HepG2 (cell line): ENCODE results near the gene TBRG4. TPM values are rescaled to one million over a fixed set of nuclear protein-coding genes. Genes with fewer than 3 reads are reported as not detected.

Source experiments
- ATAC-seq: fragments of 200-7000 bp; cut with Tn5 transposase; 3 replicates; pipeline ENCODE4 v1.9.1; 2020; ENCODE audit warnings: mild to moderate bottlenecking, moderate library complexity
- BruUV-seq: library from RNA; stranded (reverse); fragments of 400-500 nt; replicated peaks from 2 replicates; lab custom pipeline; 2021; lab: Mats Ljungman, UMichigan
- CTCF ChIA-PET: fragments of 300-600 bp; formaldehyde crosslinking; extraction: SDS; loops from one replicate; lab custom pipeline; 2021; ENCODE audit warnings: low total read pairs, inconsistent platforms, low intra/inter-chr PET ratio; lab: Yijun Ruan, JAX
- POLR2A ChIA-PET: fragments of 350-600 bp; sonication (Branson Sonifier 250); formaldehyde crosslinking; loops from one replicate; lab custom pipeline; 2020; ENCODE audit warnings: antibody characterized with exemption, inconsistent platforms; lab: Yijun Ruan, JAX
- DNase-seq: peaks from one replicate; pipeline ENCODE4 v3.0.0-alpha.2; 2015; ENCODE audit warnings: low spot score
- FAIRE-seq: peaks from 3 replicates; lab custom pipeline; 2011; peaks lifted over from hg19 to GRCh38; lab: Jason Lieb, UNC
- H2AFZ ChIP-seq: one replicate; pipeline ENCODE4 v1.6.1; 2011; ENCODE audit warnings: low read length, inconsistent platforms
- H3K27ac ChIP-seq: fragments of 300-600 bp; 3 replicates; pipeline ENCODE4 v1.8.0; 2011; ENCODE audit warnings: mixed run types, mild to moderate bottlenecking, mixed read lengths, low read length, inconsistent platforms; ENCODE audit not compliant: insufficient read depth; ENCODE audit errors: extremely low read length
- H3K27me3 ChIP-seq, 2 experiments: fragments of 200-600 bp in 1 of 2; 2 replicates in 1 of 2; 3 replicates in 1 of 2; pipeline versions ENCODE4 v1.6.0 to v1.8.0; 2011; ENCODE audit warnings: low read length in 2 of 2, mild to moderate bottlenecking in 2 of 2, moderate library complexity in 2 of 2, inconsistent platforms in 1 of 2; ENCODE audit not compliant: insufficient read depth in 2 of 2, control insufficient read depth in 1 of 2
- H3K36me3 ChIP-seq, 2 experiments: fragments of 200-600 bp in 1 of 2; replicated peaks in 1 of 2; 2 replicates in 1 of 2; 3 replicates in 1 of 2; pipeline versions ENCODE4 v1.5.1 to v1.8.0; 2011; ENCODE audit warnings: low read length in 2 of 2, inconsistent platforms in 1 of 2; ENCODE audit not compliant: insufficient read depth in 2 of 2, control insufficient read depth in 1 of 2
- H3K4me1 ChIP-seq: 2 replicates; pipeline ENCODE4 v1.5.1; 2012; ENCODE audit warnings: low read length, inconsistent platforms; ENCODE audit not compliant: insufficient read depth
- H3K4me2 ChIP-seq: 2 replicates; pipeline ENCODE4 v1.6.0; 2011; ENCODE audit warnings: low read depth, low read length, inconsistent platforms
- H3K4me3 ChIP-seq, 3 experiments: fragments of 200-600 bp in 1 of 3; sonication (generic), shearing (Covaris generic) in 1 of 3; replicated peaks in 1 of 3; 2 replicates each; pipeline ENCODE4 v1.5.1; 2011 to 2016; ENCODE audit warnings: low read length in 3 of 3, inconsistent platforms in 2 of 3, low read depth in 2 of 3, mild to moderate bottlenecking in 2 of 3, control low read depth in 1 of 3, mixed read lengths in 1 of 3; ENCODE audit not compliant: insufficient read depth in 1 of 3
- H3K79me2 ChIP-seq: one replicate; pipeline ENCODE4 v1.6.1; 2011; ENCODE audit warnings: low read length, inconsistent platforms; ENCODE audit not compliant: insufficient read depth
- H3K9ac ChIP-seq: 2 replicates; pipeline ENCODE4 v1.6.0; 2011; ENCODE audit warnings: mild to moderate bottlenecking, low read depth, low read length, inconsistent platforms; ENCODE audit not compliant: insufficient read depth
- H3K9me3 ChIP-seq: 2 replicates; pipeline ENCODE4 v1.5.1; 2012; ENCODE audit warnings: mild to moderate bottlenecking, low read length
- H4K20me1 ChIP-seq: 2 replicates; pipeline ENCODE4 v1.6.0; 2011; ENCODE audit warnings: inconsistent platforms, mild to moderate bottlenecking, low read length, moderate library complexity; ENCODE audit not compliant: insufficient read depth
- ARNT ChIP-seq: fragments of 450-650 bp; IDR thresholded peaks from 2 replicates; pipeline ENCODE4 v1.6.1; 2017
- GZF1 ChIP-seq: sonication (generic); formaldehyde crosslinking; IDR thresholded peaks from 2 replicates; pipeline ENCODE4 v1.5.1; 2020; ENCODE audit warnings: mild to moderate bottlenecking, missing genetic modification reagents
- JUND ChIP-seq: sonication (generic); formaldehyde crosslinking; IDR thresholded peaks from 2 replicates; pipeline ENCODE4 v1.8.0; 2022; ENCODE audit warnings: mild to moderate bottlenecking, missing genetic modification reagents
- SRSF4 ChIP-seq: fragments of 200-400 bp; formaldehyde crosslinking; IDR thresholded peaks from one replicate; pipeline ENCODE4 v1.6.1; 2018; ENCODE audit warnings: mild to moderate bottlenecking, low read depth, low read length, moderate library complexity; ENCODE audit not compliant: poor library complexity, severe bottlenecking
- ZNF10 ChIP-seq: sonication (generic); formaldehyde crosslinking; IDR thresholded peaks from 2 replicates; pipeline ENCODE4 v1.4.0; 2020; ENCODE audit warnings: mild to moderate bottlenecking, low read depth, missing genetic modification reagents, borderline replicate concordance
- ZNF563 ChIP-seq: sonication (generic); formaldehyde crosslinking; IDR thresholded peaks from 2 replicates; pipeline ENCODE4 v1.8.0; 2022; ENCODE audit warnings: mild to moderate bottlenecking, moderate library complexity, missing genetic modification reagents
- ZNF569 ChIP-seq: sonication (generic); formaldehyde crosslinking; IDR thresholded peaks from 2 replicates; pipeline ENCODE4 v1.5.0; 2020; ENCODE audit warnings: mild to moderate bottlenecking, missing genetic modification reagents, moderate library complexity, borderline replicate concordance
- ZNF737 ChIP-seq: sonication (generic); formaldehyde crosslinking; IDR thresholded peaks from 2 replicates; pipeline ENCODE4 v1.5.0; 2020; ENCODE audit warnings: missing genetic modification reagents, mild to moderate bottlenecking, borderline replicate concordance
- ZNF878 ChIP-seq: sonication (generic); formaldehyde crosslinking; IDR thresholded peaks from 2 replicates; pipeline ENCODE4 v1.8.1; 2023; ENCODE audit warnings: mild to moderate bottlenecking, missing genetic modification reagents, moderate library complexity
- WGBS: methylation state at CpG from one replicate; pipeline ENCODE4 v1.1.6; 2017; ENCODE audit warnings: low lambda C conversion rate; 5-methylcytosine and 5-hydroxymethylcytosine counted together
- in situ Hi-C: cut with HindIII; loops from 2 replicates; pipeline ENCODE4 v1.10.0; 2017; ENCODE audit warnings: low pct_unique_long_range_greater_than_20kb; ENCODE audit not compliant: extremely low pct_ligation_motif_present
- intact Hi-C: fragments of 100-400 bp; cut with micrococcal nuclease; formaldehyde crosslinking; loops from one replicate; pipeline ENCODE4 v1.10.0; 2022; ENCODE audit not compliant: unreplicated experiment
- polyA plus RNA-seq, 8 experiments: library from polyadenylated mRNA; depleted of rRNA in 3 of 8; stranded (reverse) in 7 of 8; unstranded in 1 of 8; fragments of >200 nt; fragmentation: Illumina TruSeq in 4 of 8; extraction: Trizol in 4 of 8; gene quantifications; 2 replicates each; pipeline versions ENCODE4 v1.2.1 to v1.2.3, GENCODE V29; 2011 to 2016; ENCODE audit warnings: low read depth in 4 of 8, missing spikeins in 1 of 8, mixed read lengths in 1 of 8; ENCODE audit not compliant: insufficient read depth in 1 of 8
- total RNA-seq, 5 experiments: library from RNA; depleted of rRNA; stranded (reverse); fragments of >200 nt; fragmentation: Illumina TruSeq; extraction: Trizol; gene quantifications; 2 replicates each; pipeline ENCODE4 v1.2.3, GENCODE V29; 2016; ENCODE audit warnings: low read depth in 1 of 5

Gene TBRG4
- total and polyA plus RNA-seq, 2 of the 13 experiments (the other 11 are each of a cell fraction or from before 2014, with no cell fraction given), result 87.8 to 107 TPM

DNA sequence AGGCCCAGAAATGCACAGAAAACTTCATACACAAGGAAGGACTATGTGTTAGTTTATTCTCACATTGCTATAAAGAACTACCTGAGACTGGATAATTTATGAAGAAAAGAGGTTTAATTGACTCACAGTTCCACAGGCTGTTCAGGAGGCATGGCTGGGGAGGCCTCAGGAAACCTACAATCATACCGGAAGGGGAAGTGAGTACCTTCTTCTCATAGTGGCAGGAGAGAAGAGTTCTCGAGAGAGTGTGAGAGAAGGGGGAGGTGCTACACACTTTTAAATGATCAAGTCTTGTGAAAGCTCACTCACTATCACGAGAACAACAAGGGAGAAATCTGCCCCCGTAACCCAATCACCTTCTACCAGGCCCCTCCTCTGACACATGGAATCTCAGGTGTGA is 29.3 kb upstream of the TBRG4 start:
- no peak overlapping the region for H2AFZ ChIP-seq
- no peak overlapping the region for H3K27ac ChIP-seq
- no peaks in the 10 kb centered on the region for H4K20me1 ChIP-seq
- ChIA-PET POLR2A (no interaction called here), CTCF (no interaction called here)
- no peaks in the 10 kb centered on the region for H3K36me3 ChIP-seq
- BruUV-seq, result no TSS peak
- TF ChIP-seq JUND (no peak), ZNF878 (no peak), ZNF569 (CRISPR knock-in tag) (no peak), ARNT (no peak), ZNF737 (CRISPR knock-in tag) (no peak), SRSF4 (no peak), ZNF10 (no peak), ZNF563 (CRISPR knock-in tag) (no peak), GZF1 (CRISPR knock-in tag) (no peak)
- WGBS, result 23% methylated on average over 4 of the region's 4 CpGs
- H3K4me3 ChIP-seq, result no peak overlapping the region
- H3K4me1 ChIP-seq, result no peaks in the 10 kb centered on the region
- no peak for ATAC-seq
- no peak for DNase-seq
- no peaks in the 10 kb centered on the region for H3K9me3 ChIP-seq
- peaks cover 0 to 11% of the 10 kb centered on the region in 2 experiments; a peak in 2 of 5 replicates for H3K27me3 ChIP-seq
- no peak overlapping the region for H3K9ac ChIP-seq
- in situ Hi-C loops, result no loop called here
- no peaks in the 10 kb centered on the region for H3K79me2 ChIP-seq
- H3K4me2 ChIP-seq, result no peak overlapping the region
- intact Hi-C loops, result no loop called here
- no peak for FAIRE-seq
